Hematopoietic multipotent progenitor cell treated with erythropoietin and hydrocortisone succinate and interleukin-3 and kit ligand, for 17 days (in vitro differentiated cells): Measurements from ENCODE around the gene GYPB.
A peak's percentile ranks its signal among the peaks of the same experiment; 100 is the strongest.
"Not testable (repeated sequence)": the region's sequence is repeated elsewhere in the genome, so short reads cannot be mapped to it uniquely, and the experiment has no call there.

Experiments
- DNase-seq: peaks from one replicate; pipeline ENCODE4 v3.0.0-alpha.2; 2015; ENCODE audit warnings: low spot score

GYPB gene

DNA sequence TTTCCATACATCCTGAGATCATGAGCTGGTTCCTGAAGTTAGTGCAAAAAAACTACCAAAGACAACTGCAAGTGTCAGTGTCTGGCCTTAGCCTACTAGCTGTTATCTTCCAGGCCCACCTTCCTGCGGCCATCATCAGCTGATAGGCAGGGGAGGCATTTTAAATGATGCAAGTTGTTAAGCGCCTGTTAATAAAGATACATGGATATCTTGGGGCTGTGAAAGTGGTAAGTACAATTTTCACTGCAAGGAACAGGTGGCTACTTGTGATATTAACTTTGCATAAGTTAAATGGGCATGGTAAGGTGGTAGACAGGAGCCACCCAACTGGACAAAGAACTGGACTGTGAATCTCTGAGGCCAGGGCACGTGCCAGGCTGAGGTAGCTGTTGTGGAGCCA, at the start of gene GYPB:
GYPB (minus strand) TSS at position 104 of the 400 bp plus-strand sequence; CDS start at position 11, 93 bp downstream.
- DNase-seq = peak; percentile 81

DNA sequence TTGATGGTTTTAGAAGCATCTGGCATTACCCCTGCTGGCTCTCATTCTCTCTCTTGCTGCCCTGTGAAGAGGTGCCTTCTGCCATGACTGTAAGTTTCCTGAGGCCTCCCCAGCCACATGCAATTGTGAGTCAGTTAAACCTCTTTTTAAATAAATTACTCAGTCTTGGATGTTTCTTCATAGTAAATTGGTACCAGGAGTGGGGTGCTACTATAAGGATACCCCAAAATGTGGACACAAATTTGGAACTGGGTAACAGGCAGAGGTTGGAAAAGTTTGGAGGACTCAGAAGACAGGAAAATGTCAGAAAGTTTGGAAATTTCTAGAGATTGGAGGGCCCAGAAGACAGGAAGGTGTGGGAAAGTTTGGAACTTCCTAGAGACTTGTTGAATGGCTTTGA, 42.4 kb upstream of the GYPB start:
- not testable (repeated sequence) for DNase-seq

DNA sequence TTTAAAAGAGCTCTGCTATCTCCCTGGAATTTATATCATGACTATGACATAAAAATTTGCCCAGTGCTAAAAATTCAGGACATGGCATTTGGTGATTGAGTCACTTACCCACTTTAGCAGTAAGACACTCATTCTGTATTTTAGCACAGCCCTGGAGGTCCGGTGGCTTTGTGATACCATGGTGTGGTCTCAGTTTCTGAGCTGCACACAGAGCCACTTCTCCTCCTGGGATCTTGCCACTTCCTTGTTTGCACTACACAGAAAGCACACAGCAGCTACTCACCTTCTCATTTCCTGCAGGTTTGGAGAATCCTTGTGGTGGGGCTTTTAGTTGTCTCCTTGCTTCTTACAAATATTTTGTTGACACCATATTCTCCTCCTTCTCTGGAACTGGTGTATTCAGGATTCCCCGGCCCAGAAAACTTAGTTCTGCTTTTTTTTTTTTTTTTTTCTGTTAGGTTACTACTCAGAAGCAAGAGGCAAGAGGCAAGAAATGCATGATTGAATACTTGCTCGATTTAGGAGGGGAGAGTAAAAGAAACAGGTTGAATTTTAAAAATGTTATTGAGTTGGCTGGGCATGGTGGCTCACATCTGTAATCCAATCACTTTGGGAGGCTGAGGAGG, 41.2 kb upstream of the GYPB start:
- not testable (repeated sequence) for DNase-seq

DNA sequence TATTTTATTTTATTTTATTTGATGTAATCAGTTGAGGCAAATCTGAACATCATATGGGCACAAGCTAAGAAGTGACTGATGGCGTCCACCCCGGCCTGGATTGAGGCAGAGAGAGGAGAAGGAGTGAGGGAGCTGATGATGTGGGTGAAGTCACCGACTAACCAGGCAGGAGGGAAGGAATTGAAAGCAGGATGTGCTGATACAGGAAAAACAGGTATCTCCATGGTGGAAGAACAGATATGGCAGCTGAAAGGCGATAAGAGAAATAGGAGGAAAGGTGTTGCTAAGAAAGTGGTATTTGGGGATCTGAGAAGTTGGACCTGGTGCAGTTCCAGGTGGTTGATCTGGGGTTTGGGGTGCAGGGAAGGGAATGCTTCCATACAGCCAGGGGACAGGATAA, 37.6 kb upstream of the GYPB start:
- DNase-seq = no peak

DNA sequence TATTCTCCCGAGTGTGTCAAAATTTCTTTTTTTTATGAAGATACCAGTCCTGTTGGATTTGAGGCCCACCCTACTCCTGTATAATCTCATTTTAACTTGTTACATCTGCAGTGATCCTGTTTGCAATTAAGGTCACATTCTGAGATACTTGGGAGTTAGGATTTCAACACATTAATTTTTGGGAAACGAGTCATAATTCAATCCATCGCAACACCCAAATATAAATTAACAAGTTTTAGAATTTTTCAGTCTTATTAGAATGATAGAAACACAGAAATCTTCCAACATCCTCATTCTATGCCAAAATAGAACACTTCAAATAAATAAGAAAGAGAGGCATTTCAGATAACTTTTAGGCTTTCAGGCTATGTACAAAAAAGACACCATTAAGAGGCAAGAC, 36.2 kb upstream of the GYPB start:
- DNase-seq = not testable (repeated sequence)

DNA sequence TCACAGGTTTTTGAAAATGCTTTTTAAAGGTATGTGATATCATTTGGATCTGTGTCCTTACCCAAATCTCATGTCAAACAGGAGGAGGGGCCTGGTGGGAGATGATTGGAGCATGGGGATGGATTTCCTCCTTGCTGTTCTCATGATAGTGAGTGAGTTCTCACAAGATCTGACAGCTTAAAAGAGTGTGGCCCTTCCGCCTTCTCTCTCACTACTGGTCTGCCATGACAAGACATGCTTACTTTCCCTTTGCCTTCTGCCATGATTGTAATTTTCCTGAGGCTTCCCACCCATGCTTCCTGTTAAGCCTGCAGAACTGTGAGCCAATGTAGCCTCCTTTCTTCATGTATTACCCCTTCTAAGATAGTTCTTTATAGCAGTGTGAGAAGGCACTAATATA, 32.3 kb upstream of the GYPB start:
- not testable (repeated sequence) for DNase-seq

DNA sequence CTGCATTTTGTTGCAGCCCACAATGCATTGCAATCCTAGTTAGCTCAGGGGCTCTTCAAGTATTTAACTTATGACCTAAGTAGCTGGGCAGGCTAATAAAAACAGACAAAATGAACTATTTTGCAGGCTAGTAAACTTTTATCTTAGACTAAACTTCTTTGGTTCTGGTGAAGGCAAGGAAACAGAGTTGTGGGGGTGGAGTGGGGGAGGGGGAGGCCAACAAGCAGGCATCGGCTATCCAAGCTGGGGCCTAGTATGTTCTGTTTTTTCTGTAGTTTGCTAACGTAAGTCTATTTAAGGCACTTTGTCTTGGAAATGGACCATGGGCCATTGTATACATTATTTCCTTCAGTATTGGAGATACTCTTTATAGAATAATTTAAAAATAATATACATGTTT, 31.5 kb upstream of the GYPB start:
- DNase-seq = not testable (repeated sequence)

DNA sequence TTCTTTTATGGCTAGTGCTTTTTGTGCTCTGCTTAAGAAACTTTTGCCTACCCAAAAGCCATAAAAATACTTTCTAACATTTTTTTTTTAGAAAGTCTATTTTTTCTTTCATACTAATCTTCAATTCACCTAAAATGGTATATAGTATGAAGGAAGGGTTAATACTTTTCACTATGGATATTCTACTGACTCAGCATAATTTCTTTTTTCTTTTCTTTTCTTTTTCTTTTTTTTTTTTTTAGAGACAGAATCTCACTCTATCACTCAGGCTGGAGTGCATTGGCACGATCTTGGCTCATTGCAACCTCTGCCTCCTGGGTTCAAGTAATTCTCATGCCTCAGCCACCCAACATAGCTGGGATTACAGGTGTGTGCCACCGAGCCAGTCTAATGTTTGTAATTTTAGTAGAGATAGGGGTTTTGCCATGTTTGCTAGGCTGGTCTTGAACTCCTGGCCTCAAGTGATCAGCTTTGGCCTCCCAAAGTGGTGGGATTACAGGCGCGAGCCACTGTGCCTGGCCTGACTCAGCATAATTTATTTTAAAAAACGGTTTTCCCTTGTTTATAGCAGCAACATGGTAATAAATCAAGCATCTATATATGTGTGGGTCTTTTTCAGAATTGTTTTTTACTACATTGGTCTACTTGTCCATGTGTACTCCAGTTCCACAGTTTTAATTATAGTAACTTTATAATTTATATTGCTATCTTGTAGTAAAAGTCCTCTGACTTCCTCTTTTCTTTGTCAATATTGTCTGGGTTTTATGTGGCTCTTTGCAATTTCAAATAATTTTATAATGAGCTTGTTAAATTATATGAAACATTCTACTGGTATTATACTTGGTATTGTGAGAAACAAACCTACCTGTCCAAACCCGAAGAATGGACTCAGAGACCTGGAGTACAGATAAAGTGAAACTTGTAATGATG, 30.6 kb upstream of the GYPB start:
- DNase-seq = not testable (repeated sequence)

DNA sequence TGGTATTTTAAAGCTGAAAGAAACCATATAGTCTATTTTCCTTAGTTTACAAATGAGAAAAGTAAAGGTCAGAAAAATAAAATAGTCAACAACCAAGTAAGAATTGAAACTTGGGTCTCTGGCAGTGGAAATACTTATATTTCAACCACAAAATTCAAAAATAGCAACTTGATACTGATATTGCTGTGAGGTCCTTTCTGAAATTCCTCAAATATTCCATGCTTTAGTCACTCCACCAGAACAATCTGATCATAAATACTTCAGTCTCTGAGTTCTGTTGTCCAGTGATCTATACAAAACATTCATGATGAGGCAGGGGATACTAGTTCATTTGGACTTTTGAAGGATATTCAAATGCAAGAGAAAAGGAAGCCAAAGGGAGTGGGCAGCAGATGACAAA, 25.8 kb upstream of the GYPB start:
- DNase-seq = not testable (repeated sequence)

DNA sequence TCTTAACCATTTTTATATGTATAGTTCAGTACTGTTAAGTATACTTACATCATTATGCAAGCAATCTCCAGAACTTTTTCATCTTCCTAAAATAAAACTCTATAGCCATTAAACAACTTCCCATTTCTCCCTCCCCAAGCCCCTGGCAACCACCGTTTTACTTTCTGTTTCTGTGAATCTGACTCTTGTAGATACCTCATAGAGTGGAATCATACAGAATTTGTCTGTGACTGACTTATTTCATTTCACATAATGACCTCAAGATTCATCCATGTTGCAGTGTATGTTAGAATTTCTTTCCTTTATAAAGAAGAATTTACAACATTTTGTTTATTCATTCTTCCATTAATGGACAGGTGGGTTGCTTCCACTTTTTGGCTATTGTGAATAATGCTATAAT, 13.4 kb upstream of the GYPB start:
- DNase-seq = not testable (repeated sequence)

DNA sequence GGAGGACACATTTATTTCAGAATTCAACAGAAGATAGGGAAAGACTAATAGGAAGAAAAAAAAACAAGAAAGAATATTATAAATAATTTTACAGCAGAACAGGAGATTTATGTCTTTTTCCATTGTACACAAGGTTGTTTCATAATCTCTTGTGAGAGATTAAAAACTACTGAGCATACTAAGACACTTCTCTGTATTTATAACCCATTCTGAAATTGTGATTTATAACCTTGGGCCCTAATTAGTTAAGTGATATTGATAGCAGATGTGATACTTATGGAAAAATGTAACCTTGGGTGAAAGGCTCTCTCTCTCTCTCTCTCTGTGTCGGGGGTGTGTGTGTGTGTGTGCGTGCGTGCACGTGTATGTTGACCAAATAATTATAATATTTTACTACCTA, 12.7 kb upstream of the GYPB start:
- not testable (repeated sequence) for DNase-seq

DNA sequence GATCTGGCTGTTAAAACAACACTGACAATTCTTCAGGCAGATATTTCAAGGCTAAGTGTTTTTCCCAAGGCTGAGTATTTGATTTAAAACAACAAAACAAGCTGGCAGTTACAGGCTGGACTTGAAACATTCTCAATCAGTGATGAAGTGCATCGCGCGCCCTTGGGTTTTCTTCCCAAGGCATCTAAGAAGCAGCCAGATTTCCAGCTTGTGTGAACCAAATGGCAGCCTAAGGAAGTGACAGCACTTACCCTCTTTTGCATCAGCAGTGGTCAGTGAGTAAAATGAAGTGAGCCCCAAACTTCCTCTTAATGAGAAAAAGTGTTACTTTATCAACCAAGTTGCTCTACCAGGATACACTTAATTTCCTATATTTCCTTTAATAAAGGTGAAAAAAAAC, 12.2 kb upstream of the GYPB start:
- DNase-seq = not testable (repeated sequence)

DNA sequence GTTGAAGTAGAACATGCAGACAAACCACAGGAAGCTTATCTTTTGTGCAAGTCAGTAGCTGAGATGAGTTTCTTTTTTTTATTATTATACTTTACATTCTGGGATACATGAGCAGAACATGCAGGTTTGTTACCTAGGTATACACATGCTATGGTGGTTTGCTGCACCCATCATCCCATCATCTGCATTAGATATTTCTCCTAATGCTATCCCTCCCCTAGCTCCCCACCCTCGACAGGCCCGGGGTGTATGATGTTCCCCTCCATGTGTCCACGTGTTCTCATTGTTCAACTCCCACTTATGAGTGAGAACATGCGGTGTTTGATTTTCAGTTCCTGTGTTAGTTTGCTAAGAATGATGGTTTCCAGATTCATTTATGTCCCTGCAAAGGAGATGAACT, 11.5 kb upstream of the GYPB start:
- not testable (repeated sequence) for DNase-seq

DNA sequence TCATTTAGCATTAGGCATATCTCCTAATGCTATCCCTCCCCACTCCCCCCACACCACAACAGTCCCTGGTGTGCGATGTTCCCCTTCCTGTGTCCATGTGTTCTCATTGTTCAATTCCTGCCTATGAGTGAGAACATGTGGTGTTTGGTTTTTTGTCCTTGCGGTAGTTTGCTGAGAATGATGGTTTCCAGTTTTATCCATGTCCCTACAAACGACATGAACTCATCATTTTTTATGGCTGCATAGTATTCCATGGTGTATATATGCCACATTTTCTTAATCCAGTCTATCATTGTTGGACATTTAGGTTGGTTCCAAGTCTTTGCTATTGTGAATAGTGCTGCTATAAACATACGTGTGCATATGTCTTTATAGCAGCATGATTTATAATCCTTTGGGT, 7.5 kb upstream of the GYPB start:
- not testable (repeated sequence) for DNase-seq

DNA sequence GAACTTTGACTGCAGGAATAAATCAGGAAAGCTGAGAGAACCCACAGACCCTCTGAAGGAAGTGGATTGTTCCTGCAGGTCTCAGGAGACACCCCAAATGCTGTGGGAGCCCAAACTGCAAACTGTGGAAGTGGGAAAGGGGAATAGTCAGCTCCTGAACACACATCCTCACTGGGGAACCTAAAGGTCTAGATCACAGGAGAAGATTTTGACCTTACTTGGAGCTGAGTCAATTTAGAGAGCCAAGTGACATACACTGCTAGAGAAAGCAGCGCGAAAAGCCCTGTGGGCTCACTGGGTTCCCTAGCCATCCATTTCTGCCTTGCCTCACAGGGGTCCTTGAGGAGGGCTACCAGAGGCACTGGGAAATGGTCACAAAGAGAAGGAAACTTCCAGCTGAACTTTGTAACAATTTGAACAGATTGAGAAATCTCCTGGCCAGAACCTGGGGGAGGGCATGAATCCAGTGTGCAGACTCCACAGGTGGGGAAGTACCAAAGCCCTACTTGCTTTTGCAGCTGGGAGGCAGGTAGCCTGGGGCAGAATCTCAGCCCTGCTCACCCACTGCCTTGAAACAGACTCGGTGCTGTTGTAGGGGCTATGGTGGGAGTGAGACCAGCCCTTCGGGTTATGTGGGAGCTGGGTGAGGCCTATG, 5.3 kb upstream of the GYPB start:
- not testable (repeated sequence) for DNase-seq

DNA sequence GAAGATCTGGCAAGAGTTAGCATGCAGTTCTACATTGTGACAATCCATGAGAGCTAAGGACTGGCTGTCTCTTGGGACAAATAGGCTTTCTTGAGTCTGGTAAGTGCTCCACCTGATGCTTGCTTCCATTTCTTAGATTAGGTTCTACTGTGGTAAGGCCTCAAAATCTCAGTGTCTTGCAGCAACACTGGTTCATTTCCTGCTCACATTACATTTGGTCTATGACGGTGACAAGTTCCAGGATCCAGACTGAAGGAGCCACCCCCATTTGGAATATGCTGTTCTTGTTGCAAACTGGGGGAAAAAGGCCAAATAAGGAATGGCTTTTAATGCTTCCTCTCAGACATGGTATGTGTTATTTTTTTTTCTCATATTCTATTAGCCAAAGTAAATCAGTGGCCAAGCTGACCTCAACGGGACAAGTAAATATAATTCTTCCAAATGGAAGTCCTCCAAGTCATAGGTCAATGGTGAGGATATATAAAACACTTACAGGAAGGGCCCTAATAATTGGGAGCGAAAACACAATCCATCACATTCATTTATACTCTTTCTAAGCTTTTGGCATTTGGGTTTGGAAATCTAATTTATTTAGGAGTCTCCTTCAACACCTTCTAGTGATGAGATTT, 3.7 kb upstream of the GYPB start:
- not testable (repeated sequence) for DNase-seq

DNA sequence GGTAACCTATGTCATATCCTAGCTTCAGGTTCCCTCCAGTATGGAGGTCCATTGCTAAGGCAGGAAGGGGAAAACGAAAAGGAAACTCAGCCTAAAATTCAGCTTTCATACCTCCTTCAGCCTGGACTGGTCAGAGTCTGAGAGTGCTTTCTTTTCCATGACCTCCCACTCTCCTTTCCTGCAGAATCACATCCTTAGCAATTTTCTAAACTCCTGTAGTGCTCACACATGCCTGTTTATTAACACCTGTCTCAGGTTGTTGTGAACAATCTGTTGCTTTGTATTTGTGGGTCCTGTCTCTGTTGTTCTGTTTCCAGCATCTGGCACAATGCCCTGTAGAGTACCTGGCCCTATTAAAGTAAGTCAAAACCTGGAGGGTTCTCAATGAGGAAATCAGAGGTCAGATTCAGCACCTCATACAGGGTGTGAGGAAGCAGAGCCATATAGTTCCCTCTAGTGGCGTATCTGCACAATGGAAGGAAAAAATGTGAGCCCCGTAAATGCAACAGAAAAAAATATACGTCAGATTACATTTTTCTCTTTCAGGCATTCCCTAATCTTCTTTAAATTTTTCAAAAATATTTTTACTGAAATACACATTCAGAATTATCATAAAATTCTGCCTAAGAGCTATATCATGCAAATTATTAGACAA, 2.3 kb upstream of the GYPB start:
- peak; percentile 82 for DNase-seq

DNA sequence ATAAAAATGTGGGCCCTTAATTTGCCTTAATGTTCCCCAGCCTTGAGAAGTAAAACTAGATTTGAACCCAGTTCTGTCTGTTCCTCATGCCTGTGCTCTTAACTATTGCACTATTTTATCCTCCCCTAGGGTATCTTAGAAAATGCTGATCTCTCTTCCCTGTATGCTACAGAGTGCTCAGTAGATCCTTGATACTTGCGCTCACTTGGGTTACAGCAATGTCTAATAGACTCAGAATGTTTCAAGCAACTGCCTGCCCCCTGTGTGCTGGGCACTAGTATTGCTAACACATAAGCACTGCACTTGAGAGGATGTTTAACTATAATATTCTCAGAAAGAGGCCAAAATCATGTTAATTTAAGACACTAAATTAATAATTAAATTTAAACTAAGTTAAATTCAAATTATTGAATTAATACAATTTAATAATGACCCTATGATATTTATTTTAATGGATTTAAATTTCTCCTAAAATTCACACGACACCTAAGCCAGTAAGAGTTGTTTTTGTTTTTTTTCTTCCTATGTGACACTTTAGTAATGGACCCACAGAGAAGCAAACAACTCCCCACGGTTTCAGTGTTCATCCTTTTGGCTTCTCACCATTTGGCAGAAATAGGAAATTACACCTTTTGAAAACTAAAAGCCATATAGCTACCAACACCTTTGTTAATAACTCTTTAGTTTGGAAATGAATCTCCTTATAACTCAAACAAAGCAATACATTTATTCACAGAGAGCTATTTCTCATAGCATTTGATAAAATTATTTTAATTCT, 768 bp downstream of the GYPB start:
- peak; percentile 85 for DNase-seq

DNA sequence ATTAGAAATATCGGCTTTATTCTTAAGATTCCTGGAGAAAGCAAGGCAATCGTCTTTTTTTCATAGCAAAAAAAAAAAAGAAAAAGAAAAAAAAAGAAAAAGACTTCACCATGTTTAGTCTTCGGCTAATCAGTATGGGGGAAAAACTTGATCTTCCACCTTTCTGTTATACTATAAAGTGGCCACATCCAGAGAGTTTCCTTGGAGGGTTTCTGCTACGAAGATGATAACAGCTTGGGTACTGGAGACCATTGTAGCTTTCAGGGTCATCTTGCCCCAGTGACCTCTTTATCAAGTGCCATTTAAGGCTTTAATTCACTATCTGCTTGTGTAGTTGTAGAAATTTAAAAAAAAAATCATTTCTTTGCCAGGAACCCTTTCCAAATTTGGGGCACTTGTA, 1.9 kb downstream of the GYPB start:
- DNase-seq = peak; percentile 69

DNA sequence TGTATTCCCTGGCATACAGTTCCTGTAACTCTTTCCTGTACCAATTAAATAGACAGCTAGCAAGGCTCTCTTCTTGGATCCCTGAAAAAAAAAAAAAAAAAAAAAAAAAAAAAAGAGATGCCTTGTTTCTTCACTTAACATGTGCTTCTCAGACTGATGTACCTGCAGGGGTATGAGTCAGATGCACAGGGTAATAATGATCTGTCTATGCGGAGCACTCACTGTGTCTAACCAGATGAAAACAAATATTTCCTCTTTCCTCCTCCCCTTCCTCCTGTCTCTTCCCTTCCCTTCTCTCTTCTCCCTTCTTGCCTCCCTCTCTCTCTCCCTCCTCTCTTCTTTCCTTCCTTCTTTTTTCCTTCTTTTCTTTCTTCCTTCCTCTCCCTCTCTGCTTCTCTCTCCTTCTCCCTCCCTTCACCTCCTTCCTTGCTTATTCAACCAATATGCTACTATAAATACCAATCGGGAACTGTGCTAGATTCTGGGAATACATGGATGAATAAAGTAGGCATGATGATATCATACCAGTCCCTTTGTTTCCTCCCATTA, 3.0 kb downstream of the GYPB start:
- peak; percentile 60 for DNase-seq

DNA sequence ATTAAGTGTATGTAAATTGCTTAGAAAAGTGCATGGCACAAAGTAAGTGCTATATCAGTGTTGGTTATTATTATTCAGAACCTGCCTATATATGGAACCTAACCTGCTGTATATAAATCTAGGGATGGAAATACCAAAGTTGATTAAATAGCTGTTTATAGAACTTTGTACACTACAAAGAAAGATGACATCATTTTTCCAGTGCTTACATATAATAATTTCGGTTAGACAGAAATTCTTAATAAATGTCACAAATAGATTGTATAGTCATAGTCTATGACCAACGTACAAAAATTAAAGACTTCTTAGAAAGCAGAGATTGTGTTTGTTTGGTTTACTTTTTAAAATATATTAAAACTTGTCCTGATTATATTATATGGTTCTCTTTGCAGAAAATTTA, 4.4 kb downstream of the GYPB start:
- peak; percentile 41 for DNase-seq
